ENCODE data around the gene SORCS2.
"Not testable (repeated sequence)": the region's sequence is repeated elsewhere in the genome, so short reads cannot be mapped to it uniquely, and the experiment has no call there.

Gene SORCS2

DNA sequence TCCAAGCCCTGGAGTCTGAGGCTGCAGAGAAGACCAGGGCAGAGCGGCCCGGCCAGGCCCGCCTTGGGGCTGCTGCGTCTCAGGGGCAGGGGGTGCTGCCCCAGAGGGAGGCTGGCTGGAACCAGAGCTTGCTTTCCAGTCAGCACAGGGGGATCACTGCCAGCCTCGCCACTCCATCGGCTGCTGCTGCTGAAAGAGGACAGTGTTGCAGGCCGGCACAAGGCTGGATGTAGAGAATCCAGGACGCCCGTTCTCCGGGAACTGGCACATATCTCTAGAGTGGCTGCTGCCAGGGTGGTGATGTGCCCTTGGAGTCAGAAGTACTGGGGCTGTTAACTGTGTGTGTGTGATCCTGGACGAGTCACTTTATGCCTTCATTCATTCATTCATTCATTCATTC lies 31.9 kb upstream of the SORCS2 start:
- DNase-seq (ENCODE audit: low spot score) = no peak

DNA sequence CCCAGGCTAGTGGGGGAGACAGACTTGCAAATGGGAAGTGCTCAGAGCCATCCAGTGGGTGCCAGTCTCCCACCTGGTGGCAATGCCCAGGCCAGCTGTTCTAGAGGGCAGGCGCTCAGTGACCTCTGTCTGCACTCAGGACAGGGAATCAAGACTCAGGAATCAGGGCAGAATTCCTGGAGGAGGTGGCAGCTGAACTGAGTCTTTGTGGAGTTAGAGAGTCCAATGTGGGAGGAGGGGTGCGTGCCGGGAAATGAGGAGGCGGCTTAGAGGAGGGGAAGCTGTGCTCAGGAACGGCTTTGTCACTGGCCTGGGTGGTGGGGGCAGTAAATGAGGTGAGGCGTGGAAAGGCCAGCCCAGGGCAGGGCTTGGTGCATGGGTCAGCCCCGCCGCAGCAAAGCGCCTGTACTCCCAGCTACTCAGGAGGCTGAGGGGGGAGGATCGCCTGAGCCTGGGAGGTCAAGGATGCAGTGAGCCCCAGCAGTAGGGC lies 31.3 kb upstream of the SORCS2 start:
- DNase-seq (ENCODE audit: low spot score) = no peak

DNA sequence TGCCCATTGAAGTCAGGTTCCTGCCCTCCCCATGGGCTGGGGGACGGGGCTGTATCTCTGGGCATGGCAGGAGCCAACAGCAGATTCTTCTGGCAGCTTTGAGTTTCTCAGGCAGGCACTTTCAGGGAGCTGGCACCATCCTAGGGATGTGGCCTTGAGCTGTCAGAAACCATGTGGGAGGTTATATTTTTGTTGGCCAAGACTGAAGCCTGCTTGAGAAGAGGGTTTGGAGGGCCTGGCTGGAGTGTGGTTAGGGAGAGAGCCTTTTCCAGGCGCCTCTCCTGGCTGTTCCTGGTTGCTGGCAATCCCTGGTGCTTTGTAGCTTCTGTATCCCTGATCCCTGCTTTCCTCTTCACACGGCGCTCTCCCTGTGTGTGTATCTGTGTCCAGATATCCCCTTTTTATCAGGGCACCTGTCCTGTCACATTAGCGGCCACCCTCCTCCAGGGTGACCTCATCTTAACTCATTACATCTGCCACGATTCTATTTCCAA lies 30.6 kb upstream of the SORCS2 start:
- no peak for DNase-seq (ENCODE audit: low spot score)

DNA sequence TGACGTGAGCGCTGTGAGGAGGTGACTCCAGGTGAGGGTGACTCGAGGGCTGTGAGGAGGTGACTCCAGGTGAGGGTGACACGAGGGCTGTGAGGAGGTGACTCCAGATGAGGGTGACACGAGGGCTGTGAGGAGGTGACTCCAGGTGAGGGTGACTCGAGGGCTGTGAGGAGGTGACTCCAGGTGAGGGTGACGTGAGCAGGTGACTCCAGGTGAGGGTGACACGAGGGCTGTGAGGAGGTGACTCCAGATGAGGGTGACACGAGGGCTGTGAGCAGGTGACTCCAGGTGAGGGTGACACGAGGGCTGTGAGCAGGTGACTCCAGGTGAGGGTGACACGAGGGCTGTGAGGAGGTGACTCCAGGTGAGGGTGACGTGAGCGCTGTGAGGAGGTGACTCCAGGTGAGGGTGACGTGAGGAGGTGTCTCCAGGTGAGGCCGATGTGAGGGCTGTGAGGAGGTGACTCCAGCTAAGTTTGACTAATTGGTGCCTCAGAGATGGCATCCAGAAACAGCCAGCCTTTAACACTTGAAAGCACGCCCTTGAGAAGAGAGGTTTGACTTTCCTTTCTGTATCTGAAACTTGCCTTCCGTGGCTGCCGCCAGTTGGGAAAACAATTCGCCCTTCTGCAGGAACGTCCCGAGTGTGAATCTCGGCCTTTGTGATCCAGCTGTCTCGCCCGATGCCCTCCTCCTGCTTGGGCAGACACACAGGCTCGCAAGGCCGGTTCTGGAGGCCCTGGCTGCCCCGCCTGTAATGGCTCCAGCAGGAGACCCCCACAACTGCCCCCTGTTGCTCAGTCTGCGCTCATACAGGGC lies 27.1 kb upstream of the SORCS2 start:
- not testable (repeated sequence) for DNase-seq (ENCODE audit: low spot score)

DNA sequence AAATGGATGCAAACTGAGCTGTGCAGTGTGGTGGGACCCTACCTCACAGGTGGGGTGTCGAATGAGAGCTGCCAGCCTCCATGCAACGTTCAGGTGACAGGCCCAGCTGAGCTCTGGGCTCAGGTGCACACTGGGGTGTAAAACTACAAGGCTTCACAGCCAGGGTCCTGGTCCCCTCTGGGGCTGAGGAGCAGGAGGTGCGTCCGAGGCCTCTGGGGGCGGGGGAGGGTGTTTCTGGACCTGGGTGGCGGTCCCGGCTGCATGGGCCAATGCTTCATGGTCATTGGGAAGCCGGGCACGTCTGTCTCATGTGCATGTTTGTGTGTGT lies 26.5 kb upstream of the SORCS2 start:
- DNase-seq (ENCODE audit: low spot score) = no peak

DNA sequence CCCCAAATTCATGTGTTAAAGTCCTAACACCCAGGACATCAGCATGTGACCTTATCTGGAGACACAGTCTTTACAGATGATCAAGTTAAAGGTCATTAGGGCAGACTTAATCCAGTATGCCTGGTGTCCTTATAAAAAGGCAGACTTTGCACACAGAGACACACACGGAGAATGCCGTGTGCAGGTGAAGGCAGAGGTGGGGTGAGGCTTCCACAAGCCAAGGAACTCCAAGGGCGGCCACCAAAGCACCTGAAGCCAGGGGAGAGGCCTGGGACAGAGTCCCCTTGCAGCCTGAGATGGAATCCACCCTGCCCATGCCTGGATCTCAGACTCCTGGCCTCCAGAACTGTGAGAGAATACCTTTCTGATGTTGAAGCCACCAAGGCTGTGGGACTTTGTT lies 26.1 kb upstream of the SORCS2 start:
- DNase-seq (ENCODE audit: low spot score) = no peak

DNA sequence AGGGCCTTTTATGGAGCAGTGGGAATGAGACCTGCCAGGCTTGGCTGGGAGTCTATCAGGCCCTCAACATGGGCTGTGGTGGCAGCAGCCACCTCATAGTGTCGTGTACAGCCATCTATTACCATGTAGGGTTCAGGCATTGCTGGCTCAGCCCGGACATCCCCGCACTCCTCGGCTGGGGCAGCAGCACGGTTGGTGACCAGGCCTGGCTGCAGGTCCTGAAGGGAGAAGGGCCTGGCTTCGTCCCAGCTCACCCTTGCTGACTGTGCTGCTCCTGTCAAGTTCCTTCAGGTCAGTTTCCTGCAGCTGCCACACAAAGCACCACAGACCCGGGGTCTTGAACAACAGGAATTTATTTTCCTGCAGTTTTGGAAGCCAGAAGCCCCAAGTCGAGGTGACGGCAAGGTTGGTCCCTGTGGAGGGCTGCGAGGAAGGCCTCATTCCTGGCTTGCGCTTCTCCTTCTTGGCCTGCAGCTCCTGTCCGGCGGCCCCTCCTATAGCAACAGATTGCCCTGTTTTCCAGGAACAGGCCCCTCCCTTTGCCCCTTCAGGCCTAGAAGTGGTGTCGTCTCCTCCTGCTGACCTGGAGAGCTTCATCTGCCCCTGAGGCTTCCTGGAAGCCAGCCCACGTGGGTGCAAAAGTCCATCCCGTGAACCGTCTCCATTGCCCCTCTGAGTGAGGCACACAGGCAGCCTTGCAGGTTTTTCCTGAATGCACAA lies 25.2 kb upstream of the SORCS2 start:
- DNase-seq (ENCODE audit: low spot score) = no peak

DNA sequence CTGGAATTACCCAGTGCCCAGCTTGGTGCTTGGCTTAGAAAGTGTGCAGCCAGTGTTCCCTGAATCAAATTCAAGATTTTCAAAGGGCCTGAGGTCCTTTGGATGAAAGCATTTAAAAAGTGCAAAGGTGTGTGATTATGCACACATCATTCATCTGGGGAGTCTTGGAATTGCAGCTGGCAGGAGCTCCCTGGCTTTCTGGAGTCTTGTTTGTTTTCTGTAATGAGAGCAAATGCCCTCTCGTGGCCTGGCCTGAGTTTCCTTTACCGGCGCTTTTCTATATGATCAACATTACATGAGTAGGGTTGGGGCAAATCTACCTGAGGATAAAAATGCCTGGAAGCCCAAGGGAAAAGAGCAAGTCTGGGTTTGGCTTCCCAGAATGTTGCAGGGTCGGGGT lies 24.6 kb upstream of the SORCS2 start:
- no peak for DNase-seq (ENCODE audit: low spot score)

DNA sequence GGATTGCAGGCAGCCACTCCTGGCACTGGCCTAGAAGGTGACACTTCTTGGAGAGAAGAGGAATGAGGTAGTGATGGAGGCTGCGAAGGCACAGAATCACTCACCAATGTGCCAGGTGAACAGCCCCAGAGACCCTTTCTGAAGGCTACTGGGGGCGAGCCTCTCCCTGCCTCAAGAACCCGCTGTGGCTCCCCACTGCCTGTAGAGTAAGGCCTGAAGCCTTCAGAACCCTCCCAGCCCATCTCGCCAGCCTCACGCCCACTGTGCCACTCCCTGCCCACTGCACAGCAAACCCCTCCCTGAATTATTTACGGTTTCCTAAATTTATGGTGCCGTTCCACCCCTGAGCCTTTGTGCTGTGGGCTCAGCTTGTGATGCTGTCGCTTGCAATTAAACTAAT lies 24.2 kb upstream of the SORCS2 start:
- no peak for DNase-seq (ENCODE audit: low spot score)

DNA sequence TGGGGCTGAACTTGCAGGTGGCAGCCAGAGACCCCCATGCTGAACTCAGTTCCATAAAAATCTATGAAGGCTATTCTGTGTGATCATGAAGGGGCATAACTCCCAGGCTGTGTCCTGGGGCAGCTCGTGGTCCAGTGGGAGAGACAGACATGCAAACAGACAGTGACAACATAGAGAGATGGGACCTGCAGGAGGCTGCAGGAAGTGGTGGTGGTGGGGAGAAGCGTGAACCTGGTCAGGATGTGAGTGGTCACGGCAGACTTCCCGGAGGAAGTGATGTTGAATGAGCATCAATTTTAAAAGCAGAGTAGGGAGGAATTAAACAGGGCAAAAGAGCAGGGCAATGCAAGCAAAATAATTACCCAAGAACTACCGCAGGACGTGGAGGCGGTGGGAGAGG lies 23.2 kb upstream of the SORCS2 start:
- DNase-seq (ENCODE audit: low spot score) = no peak

DNA sequence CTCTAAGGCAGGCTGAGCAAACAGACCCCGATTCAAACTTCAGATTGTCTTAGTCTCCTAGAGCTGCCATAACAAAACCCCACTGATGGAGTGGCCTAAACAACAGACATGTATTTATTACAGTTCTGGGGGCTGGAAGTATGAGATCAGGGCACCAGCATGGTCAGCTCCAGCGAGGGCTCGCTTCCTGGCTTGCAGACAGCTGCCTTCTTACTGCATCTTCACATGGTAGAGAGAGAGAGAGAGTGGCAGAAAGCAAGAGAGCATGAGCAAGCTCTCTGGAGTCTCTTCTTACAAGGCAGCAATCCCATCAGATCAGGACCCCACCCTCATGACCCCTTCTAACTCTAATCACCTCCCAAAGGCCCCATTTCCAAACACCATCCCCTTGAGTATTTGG lies 22.3 kb upstream of the SORCS2 start:
- no peak for DNase-seq (ENCODE audit: low spot score)

DNA sequence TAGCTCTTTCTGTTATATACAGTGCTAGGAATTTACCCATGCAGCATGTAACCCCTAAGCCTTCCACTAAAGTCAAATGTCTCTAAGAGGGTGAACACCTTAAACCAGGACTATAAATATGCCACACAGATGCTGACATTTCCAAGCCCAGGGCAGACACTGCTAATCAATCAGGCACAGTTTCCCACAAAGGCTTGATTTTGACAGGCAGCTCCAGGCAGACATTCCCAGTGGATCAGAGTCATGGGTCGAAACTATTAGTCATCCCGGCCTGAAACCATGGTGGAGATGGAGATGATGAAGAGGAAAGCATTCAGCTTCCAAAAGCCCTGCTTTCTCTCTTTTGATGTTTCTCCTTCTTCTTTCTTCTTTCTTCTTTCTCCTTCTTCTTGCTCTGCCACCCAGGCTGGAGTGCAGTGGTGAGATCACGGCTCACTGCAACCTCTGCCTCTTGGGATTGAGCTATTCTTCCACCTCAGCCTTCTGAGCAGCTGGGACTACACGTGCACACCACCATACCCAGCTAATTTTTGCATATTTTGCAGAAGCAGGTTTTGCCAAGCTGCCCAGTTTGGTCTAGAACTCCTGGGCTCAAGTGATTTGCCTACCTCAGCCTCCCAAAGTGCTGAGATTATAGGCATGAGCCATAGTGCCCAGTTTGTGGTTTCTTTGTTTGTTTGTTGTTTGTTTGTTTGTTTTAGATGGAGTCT lies 21.0 kb upstream of the SORCS2 start:
- DNase-seq (ENCODE audit: low spot score) = peak; percentile 64

DNA sequence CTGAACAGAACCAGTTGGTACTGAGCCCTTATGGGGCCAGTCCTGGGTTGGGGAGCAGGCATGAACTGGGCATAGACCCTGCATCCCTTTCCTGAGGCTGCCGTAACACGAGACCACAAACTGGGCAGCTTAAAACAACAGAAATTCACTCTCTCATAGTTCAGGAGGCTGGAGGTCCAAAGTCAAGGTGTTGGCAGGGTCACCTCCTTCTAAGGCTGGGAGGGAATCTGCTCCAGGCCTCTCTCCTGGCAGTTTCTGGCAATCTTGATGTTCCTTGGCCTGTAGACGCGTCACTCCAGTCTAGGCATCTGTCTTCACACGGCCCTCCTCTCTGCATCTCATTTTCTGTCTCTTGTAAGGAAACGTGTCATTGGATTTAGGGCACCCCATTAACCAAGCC lies 19.8 kb upstream of the SORCS2 start:
- DNase-seq (ENCODE audit: low spot score) = no peak

DNA sequence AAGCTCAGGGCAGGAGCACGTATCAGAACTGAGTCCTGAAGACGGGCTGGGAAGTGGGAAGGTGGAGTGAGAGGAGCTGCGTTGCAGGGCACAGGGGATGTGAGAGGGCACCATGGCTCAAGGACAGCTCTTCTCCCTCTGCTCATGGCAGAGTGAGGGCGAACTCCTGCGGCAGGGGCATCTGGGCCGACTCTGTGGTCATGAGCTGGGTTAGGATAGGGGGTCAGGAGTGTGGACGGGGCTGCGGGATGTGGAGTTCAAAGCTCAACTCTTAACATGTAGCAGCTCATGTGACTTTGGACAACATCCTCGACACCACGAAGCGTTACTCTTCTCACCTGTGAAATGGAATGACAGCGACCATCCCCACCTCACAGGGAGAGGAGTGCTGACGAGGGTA lies 19.4 kb upstream of the SORCS2 start:
- DNase-seq (ENCODE audit: low spot score) = no peak

DNA sequence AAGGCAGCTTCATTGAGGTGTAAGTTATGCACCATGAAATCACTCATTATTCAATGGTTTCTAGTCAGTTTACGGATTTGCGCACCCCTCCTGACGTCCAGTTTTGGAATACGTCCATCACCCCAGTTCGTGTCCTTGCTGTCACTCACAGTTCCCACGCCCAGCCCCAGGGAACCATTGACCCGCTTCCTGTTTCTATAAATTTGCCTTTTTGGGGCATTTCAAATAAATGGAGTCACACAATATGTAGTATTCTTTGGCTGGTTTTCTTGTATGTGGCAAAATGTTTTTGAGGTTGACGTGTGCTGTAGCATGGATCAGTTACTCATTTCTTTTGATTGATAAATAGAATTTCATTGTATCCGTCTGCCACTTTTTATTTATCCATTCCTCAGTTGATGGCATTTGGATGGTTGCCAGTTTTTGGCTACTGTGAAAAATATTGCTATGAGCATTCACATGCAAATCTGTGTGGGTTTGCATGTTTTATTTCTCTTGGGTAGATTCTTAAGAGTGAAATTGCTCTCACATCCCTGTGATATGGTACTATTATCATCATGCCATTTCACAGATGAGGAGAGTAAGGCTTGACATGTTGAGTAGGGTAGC lies 18.4 kb upstream of the SORCS2 start:
- DNase-seq (ENCODE audit: low spot score) = no peak

DNA sequence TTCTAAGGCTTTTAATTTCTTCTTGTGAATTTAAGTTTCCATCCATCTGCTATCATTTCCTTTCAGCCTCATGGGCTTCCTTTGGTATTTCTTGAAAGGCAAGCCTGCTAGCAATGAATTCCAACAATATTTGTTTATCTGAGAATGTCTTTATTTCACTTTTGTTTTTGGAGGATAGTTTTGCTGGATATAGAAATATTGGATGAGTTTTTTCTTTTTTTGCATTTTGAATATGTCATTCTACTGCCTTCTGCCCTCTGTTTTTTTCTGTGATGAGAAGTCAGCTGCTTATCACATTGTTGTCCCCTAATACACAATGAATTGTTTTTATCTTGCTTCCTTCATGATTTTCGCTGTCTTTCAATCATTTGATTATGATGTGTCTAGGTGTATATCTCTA lies 13.2 kb upstream of the SORCS2 start:
- DNase-seq (ENCODE audit: low spot score) = no peak

DNA sequence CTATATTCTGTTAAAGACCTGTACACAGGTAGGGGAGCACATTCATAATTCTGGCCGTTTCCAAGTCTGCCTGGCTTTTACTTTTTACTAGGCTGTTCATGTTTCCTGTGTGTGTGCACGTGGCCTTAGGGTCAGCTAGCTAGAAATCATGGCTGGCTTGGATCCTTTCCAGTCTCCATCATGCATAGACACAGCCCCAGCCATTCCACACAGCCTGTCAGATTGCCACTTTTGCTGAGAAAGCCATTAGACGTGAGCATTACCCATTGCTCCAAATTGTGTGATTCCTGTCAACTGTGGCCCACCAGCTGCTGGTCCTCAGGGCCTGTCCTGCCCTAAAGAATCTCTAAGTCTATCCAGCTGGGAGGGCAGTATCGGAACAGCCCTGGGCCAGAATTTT lies 11.4 kb upstream of the SORCS2 start:
- no peak for DNase-seq (ENCODE audit: low spot score)

DNA sequence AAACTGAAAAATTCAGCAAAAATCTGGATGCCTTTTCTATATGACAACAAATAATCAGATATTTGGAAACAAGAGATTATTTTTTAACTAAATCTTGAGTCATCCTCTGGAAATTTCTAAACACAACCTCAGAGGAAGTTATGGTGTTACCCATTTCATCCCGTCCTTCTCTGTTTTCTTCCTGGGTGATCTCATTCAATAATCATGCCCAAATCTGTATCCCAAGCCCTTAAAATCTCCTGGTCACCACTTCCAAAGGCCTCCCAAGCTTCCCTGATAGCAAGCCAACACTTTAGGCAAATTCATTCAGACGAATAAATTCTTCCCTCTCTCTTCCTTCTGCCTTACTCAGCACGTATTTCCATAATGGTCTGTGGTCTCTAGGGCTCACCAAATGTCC lies 9.7 kb upstream of the SORCS2 start:
- DNase-seq (ENCODE audit: low spot score) = peak; percentile 57

DNA sequence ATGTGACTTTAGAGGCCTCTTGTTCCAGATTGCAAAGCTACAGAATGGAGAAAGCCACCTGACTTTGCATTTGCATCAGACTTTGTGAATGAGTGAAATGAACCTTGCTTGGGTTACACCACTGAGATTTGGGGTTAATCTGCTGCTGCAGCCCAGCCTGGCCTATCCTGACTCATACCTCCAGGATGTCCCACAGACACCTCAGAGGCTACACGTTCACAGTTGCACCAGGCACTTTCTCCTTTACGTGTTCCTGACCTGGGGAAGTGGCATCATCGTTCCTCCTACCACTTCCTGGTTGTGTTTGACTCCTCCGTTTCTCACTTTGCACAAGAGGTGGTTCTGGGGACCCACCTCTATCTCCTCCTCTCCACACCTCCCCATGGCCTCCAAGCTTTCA lies 9.2 kb upstream of the SORCS2 start:
- DNase-seq (ENCODE audit: low spot score) = peak; percentile 85

DNA sequence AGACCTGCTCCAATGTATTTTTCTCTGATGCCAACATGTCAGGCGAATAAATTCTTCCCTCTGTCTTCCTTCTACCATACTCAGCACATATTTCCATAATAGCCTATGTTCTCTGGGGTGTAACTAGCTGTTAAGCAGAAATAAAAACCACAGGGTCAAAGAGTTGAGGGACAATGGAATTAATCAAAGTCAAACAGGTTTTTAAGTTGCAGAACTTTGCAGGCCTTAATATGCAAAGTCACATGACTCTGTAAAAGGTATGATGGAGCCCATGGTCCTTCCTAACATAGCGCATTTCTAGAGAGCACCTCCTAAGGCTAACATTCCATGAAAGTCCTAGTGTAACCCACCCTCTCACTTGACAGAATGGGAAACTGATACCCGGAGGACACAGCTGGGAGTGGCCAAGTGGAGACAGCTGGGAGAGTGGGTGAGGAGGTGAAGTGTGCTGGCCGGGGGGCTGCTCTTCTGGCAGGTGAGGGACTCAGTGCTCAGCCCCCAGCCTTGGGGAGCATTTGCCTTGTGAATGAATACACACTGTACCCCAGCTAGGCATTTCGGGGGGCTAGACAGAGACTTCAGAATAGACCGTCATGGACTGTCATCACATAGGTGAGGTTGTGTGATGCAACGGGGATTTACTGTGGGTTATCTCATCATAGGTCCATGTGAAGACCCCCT lies 8.4 kb upstream of the SORCS2 start:
- DNase-seq (ENCODE audit: low spot score) = no peak

DNA sequence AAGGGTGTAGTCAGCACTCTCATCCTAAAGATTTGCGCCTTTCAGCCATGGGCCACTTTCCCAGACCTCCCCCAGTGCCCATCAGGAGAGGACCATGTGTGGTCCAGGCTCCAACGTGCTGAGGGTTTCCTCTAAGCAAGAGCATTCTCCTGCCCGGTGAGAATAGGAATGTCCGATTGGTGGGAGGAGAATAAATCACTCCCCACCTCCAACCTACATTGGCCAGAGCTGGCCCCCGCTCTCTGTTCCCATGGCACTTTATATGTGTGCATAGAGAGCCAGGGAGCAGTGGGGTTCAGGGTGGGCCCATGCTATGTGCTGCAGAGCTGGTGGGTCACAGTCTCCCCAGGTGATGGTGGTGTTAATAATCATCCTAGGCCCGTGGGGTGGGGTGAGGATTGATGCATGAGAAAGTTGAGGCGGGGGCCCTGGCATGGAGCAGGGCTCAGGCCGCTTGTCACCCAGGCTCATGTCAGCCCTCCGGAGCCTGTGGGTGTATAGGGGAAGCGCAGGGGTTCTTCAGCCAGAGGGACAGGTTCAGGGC lies 6.8 kb upstream of the SORCS2 start:
- no peak for DNase-seq (ENCODE audit: low spot score)

DNA sequence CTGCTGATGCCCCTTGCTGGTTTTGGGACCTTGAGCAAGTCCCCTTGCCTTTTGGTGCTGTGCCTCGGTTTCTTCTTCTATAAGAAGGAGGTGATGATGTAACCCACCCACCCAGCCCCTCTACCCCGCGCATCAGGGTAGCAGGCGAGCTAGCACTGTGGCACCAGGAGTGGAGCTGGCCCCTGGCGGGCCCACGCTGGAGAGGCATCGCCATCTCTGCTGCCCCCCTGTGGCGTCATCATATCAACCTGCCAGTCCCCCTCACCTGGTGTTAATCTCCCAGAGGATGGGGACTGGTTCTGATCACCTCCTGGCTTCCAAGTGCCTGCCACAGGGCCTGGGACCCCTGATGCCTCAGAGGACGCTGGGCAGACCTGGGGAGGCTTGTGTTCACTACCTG lies 6.3 kb upstream of the SORCS2 start:
- no peak for DNase-seq (ENCODE audit: low spot score)

Data from kidney tubule cell (primary cell).